Esophagus muscularis mucosa (tissue), 4 donors: ENCODE measurements around the gene SLC22A4. TPM values are rescaled to one million over a fixed set of nuclear protein-coding genes. Genes with fewer than 3 reads are reported as not detected.
A peak's percentile ranks its signal among the peaks of the same experiment; 100 is the strongest.

Experiments used
- DNase-seq: peaks from one replicate; pipeline ENCODE4 v3.0.0-alpha.2; 2017; ENCODE audit errors: extremely low spot score
- H3K27ac ChIP-seq, 4 donors: fragments of 200-600 bp; sonication (generic); replicated peaks in 1 of 4; 1 replicate in 3 of 4; 2 replicates in 1 of 4; pipeline ENCODE4 v1.5.1; 2016 to 2019; ENCODE audit warnings: mild to moderate bottlenecking in 1 of 4
- H3K27me3 ChIP-seq, 4 donors: fragments of 200-600 bp; sonication (generic); one replicate each; pipeline versions ENCODE4 v1.5.1 to v1.6.0; 2016 to 2019
- H3K36me3 ChIP-seq, 4 donors: fragments of 200-600 bp; sonication (generic); one replicate each; pipeline ENCODE4 v1.5.1; 2016 to 2019
- H3K4me1 ChIP-seq, 4 donors: fragments of 200-600 bp; sonication (generic); one replicate each; pipeline ENCODE4 v1.5.1; 2016 to 2019
- H3K4me3 ChIP-seq, 4 donors: fragments of 200-600 bp; sonication (generic); 1 replicate in 2 of 4; 2 replicates in 2 of 4; pipeline ENCODE4 v1.5.1; 2016 to 2019; ENCODE audit warnings: mild to moderate bottlenecking in 4 of 4, moderate library complexity in 1 of 4
- H3K9me3 ChIP-seq, 4 donors: fragments of 200-600 bp; sonication (generic); 1 replicate in 3 of 4; 2 replicates in 1 of 4; pipeline ENCODE4 v1.5.1; 2016 to 2019
- EP300 ChIP-seq: sonication (generic); formaldehyde crosslinking; IDR thresholded peaks from one replicate; pipeline ENCODE4 v1.6.1; 2017; ENCODE audit warnings: antibody characterized with exemption
- POLR2A ChIP-seq: fragments of 450-650 bp; IDR thresholded peaks from one replicate; pipeline ENCODE4 v1.6.1; 2017; ENCODE audit warnings: antibody characterized with exemption, moderate library complexity, mild to moderate bottlenecking, low read depth
- POLR2AphosphoS5 ChIP-seq, 2 donors: sonication (generic); formaldehyde crosslinking; IDR thresholded peaks; one replicate each; pipeline ENCODE4 v1.6.1; 2017; ENCODE audit warnings: antibody characterized with exemption in 2 of 2
- WGBS: methylation state at CpG from one replicate; pipeline ENCODE4 v1.1.5; 2018; 5-methylcytosine and 5-hydroxymethylcytosine counted together
- intact Hi-C: fragments of 100-400 bp; cut with DNase I; formaldehyde crosslinking; loops from one replicate; pipeline ENCODE4 v1.15.1; 2023
- total RNA-seq, 4 donors: library from RNA; depleted of rRNA; stranded (reverse); fragments of >200 nt; gene quantifications; one replicate each; pipeline versions ENCODE4 v1.1.0 to v1.2.1, GENCODE V29; 2016
- TF ChIP-seq, protein P1 (sequence below), 3 experiments: fragments of 200-600 bp in 2 of 3; fragments of 450-650 bp in 1 of 3; sonication (generic) in 2 of 3; IDR thresholded peaks; one replicate each; pipeline ENCODE4 v1.5.1; 2017 to 2019; ENCODE audit warnings: antibody characterized with exemption in 3 of 3, mild to moderate bottlenecking in 2 of 3, moderate library complexity in 1 of 3

Gene SLC22A4
- 1 to 10 TPM in 2 of 4 donors, under 1 TPM in 2; 0.42 to 1.7 (median 1.0) TPM for total RNA-seq

DNA sequence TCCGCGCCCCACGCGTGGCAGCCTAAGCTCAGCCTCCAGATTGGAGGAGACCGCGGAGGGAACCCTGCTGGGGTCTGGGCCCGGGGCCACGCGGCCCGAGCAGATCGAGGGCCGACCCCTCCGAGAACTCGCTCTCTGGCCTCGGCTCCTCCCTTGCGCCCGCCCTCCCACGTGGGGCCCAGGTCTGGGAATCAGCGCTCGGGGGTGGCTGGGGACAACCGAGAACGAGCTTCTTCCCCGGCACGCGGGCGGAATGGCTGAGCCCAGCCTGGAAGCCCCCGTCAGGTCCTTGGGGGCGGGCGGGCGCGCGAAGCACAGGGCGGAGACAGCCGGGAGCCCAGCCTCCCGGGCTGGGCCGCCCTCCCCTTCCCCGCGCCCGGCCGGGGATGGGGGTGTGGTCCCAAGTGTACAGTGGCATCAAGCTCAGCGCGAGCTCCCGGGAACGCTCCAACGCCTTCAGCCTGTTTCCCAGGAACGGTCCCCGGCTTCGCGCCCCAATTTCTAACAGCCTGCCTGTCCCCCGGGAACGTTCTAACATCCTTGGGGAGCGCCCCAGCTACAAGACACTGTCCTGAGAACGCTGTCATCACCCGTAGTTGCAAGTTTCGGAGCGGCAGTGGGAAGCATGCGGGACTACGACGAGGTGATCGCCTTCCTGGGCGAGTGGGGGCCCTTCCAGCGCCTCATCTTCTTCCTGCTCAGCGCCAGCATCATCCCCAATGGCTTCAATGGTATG, at the start of gene SLC22A4:
TSS of gene SLC22A4 (plus strand) at position 403 of the 736 bp plus-strand sequence. CDS start at position 626, 223 bp downstream.
- H3K4me3 ChIP-seq, result peak within 1 kb of the TSS; percentile 69 to 85 (median 72)
- TF ChIP-seq POLR2AphosphoS5 (IDR thresholded peaks at IDR 0.05) (peak; percentile 87 to 92), POLR2A (peak; percentile 78), EP300 (peak; percentile 62)
- TF ChIP-seq, protein P1, sequence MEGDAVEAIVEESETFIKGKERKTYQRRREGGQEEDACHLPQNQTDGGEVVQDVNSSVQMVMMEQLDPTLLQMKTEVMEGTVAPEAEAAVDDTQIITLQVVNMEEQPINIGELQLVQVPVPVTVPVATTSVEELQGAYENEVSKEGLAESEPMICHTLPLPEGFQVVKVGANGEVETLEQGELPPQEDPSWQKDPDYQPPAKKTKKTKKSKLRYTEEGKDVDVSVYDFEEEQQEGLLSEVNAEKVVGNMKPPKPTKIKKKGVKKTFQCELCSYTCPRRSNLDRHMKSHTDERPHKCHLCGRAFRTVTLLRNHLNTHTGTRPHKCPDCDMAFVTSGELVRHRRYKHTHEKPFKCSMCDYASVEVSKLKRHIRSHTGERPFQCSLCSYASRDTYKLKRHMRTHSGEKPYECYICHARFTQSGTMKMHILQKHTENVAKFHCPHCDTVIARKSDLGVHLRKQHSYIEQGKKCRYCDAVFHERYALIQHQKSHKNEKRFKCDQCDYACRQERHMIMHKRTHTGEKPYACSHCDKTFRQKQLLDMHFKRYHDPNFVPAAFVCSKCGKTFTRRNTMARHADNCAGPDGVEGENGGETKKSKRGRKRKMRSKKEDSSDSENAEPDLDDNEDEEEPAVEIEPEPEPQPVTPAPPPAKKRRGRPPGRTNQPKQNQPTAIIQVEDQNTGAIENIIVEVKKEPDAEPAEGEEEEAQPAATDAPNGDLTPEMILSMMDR (IDR thresholded peaks at IDR 0.05), result no peak
- WGBS, result 0% methylated on average over 23 of the region's 63 CpGs
- H3K9me3 ChIP-seq, result no peaks in the 10 kb centered on the region
- peaks cover 21 to 29% (median 26%) of the 10 kb centered on the region in 4 donors for H3K4me1 ChIP-seq
- DNase-seq, result peak; percentile 97
- intact Hi-C loops, result loop anchor here (5.0 to 10.0 kb wide), 3 partner anchors 57 to 211 kb away; partner anchors contain the start of gene SLC22A5
- peak within 1 kb of the TSS; percentile 95 to 99 (median 97) for H3K27ac ChIP-seq
- no peaks in the 10 kb centered on the region for H3K36me3 ChIP-seq
- no peaks in the 10 kb centered on the region for H3K27me3 ChIP-seq

DNA sequence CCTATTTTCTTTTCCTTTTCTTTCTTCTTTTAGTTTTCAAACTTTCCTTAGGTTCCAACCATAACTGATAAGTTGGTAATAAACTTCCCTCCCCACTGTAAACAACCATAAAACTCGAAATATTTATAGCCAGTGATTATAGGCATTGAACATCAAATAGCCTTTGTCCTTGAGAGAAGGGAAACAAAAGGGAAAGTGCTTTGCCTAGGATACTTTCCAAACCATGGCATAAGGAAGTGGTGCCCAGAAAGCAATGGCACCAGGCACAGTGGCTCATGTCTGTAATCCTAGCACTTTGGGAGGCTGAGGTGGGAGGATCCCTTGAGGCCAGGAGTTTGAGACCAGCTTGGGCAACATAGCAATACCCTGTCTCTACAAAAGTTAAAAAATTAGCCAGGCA, 48.6 kb upstream of the SLC22A4 start:
- Histone ChIP-seq H3K4me3 (no peak overlapping the region), H3K36me3 (no peaks in the 10 kb centered on the region), H3K9me3 (peaks cover 0 to 17% (median 0%) of the 10 kb centered on the region in 4 donors), H3K4me1 (no peaks in the 10 kb centered on the region), H3K27me3 (no peaks in the 10 kb centered on the region), H3K27ac (no peak overlapping the region)
- no peak for DNase-seq
- WGBS, result 81% methylated on average over 1 of the region's 1 CpG
- intact Hi-C loops, result no loop called here
- TF ChIP-seq, protein P1 (IDR thresholded peaks at IDR 0.05), result no peak
- TF ChIP-seq EP300 (no peak), POLR2AphosphoS5 (IDR thresholded peaks at IDR 0.05) (no peak), POLR2A (no peak)

DNA sequence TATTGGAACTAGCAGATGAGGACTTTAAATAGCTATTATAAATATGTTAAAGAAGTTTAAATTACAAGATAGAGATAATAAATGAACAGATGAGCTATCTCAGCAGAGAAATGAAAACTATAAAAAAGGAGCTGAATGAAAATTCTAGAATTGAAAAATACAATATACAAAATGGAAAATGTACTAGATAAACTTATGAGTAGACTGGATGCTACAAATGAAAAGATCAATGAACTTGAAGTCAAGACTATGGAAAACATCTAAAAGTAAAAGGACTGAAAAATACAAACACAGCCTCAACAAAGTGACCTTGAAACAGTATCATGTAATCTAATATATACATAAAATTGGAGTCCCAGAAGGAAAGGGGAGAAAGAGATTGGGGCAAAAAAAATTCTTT, 47.4 kb upstream of the SLC22A4 start:
- Histone ChIP-seq H3K27me3 (no peaks in the 10 kb centered on the region), H3K4me1 (no peaks in the 10 kb centered on the region), H3K9me3 (peaks cover 0 to 17% (median 0%) of the 10 kb centered on the region in 4 donors), H3K36me3 (no peaks in the 10 kb centered on the region), H3K27ac (no peak overlapping the region), H3K4me3 (no peak overlapping the region)
- no peak for DNase-seq
- intact Hi-C loops, result no loop called here
- TF ChIP-seq, protein P1 (IDR thresholded peaks at IDR 0.05), result no peak
- TF ChIP-seq EP300, result no peak
- TF ChIP-seq POLR2A, result no peak

DNA sequence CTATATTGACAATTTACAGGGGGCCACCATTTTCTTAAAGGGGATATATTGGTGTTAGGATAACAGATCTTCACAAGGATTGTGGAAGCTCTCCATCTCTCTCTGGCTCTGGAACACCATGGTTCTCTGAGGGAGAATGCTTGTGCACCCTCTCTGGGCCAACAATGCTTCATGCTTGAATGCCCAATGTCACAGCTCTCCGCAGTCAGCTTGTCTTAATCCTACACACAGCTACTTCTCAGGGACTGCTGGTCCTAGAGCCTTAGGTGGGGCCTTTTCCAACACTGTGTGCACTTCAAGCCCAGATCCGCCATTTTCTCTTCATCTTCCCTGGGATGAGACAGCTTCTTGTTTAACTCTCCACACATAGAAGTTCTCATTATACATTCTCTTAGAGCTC, 43.6 kb upstream of the SLC22A4 start:
- no peak overlapping the region for H3K27ac ChIP-seq

More for the DNA sequence above, 43.6 kb upstream of the SLC22A4 start:
- DNase-seq, result no peak
- WGBS, result 100% methylated on average over 2 of the region's 2 CpGs
- Histone ChIP-seq H3K36me3 (no peaks in the 10 kb centered on the region), H3K4me3 (no peak overlapping the region), H3K27me3 (no peaks in the 10 kb centered on the region), H3K9me3 (peaks cover 0 to 6% (median 0%) of the 10 kb centered on the region in 4 donors), H3K4me1 (peaks cover 15 to 17% (median 17%) of the 10 kb centered on the region in 4 donors)
- TF ChIP-seq POLR2AphosphoS5 (IDR thresholded peaks at IDR 0.05) (no peak), EP300 (no peak), POLR2A (no peak)
- TF ChIP-seq, protein P1 (IDR thresholded peaks at IDR 0.05), result no peak
- intact Hi-C loops, result no loop called here
